Esophagus muscularis mucosa (tissue), 4 donors: ENCODE data around the gene SBDS. TPM values are rescaled to one million over a fixed set of nuclear protein-coding genes. Genes with fewer than 3 reads are reported as not detected.
"Not testable (repeated sequence)": the region's sequence is repeated elsewhere in the genome, so short reads cannot be mapped to it uniquely, and the experiment has no call there.

Source experiments
- DNase-seq: peaks from one replicate; pipeline ENCODE4 v3.0.0-alpha.2; 2017; ENCODE audit errors: extremely low spot score
- H3K27ac ChIP-seq, 4 donors: fragments of 200-600 bp; sonication (generic); replicated peaks in 1 of 4; 1 replicate in 3 of 4; 2 replicates in 1 of 4; pipeline ENCODE4 v1.5.1; 2016 to 2019; ENCODE audit warnings: mild to moderate bottlenecking in 1 of 4
- H3K27me3 ChIP-seq, 4 donors: fragments of 200-600 bp; sonication (generic); one replicate each; pipeline versions ENCODE4 v1.5.1 to v1.6.0; 2016 to 2019
- H3K36me3 ChIP-seq, 4 donors: fragments of 200-600 bp; sonication (generic); one replicate each; pipeline ENCODE4 v1.5.1; 2016 to 2019
- H3K4me1 ChIP-seq, 4 donors: fragments of 200-600 bp; sonication (generic); one replicate each; pipeline ENCODE4 v1.5.1; 2016 to 2019
- H3K4me3 ChIP-seq, 4 donors: fragments of 200-600 bp; sonication (generic); 1 replicate in 2 of 4; 2 replicates in 2 of 4; pipeline ENCODE4 v1.5.1; 2016 to 2019; ENCODE audit warnings: mild to moderate bottlenecking in 4 of 4, moderate library complexity in 1 of 4
- H3K9me3 ChIP-seq, 4 donors: fragments of 200-600 bp; sonication (generic); 1 replicate in 3 of 4; 2 replicates in 1 of 4; pipeline ENCODE4 v1.5.1; 2016 to 2019
- EP300 ChIP-seq: sonication (generic); formaldehyde crosslinking; IDR thresholded peaks from one replicate; pipeline ENCODE4 v1.6.1; 2017; ENCODE audit warnings: antibody characterized with exemption
- POLR2A ChIP-seq: fragments of 450-650 bp; IDR thresholded peaks from one replicate; pipeline ENCODE4 v1.6.1; 2017; ENCODE audit warnings: antibody characterized with exemption, moderate library complexity, mild to moderate bottlenecking, low read depth
- POLR2AphosphoS5 ChIP-seq, 2 donors: sonication (generic); formaldehyde crosslinking; IDR thresholded peaks; one replicate each; pipeline ENCODE4 v1.6.1; 2017; ENCODE audit warnings: antibody characterized with exemption in 2 of 2
- WGBS: methylation state at CpG from one replicate; pipeline ENCODE4 v1.1.5; 2018; 5-methylcytosine and 5-hydroxymethylcytosine counted together
- intact Hi-C: fragments of 100-400 bp; cut with DNase I; formaldehyde crosslinking; loops from one replicate; pipeline ENCODE4 v1.15.1; 2023
- total RNA-seq, 4 donors: library from RNA; depleted of rRNA; stranded (reverse); fragments of >200 nt; gene quantifications; one replicate each; pipeline versions ENCODE4 v1.1.0 to v1.2.1, GENCODE V29; 2016
- TF ChIP-seq, protein P1 (sequence below), 3 experiments: fragments of 200-600 bp in 2 of 3; fragments of 450-650 bp in 1 of 3; sonication (generic) in 2 of 3; IDR thresholded peaks; one replicate each; pipeline ENCODE4 v1.5.1; 2017 to 2019; ENCODE audit warnings: antibody characterized with exemption in 3 of 3, mild to moderate bottlenecking in 2 of 3, moderate library complexity in 1 of 3

The SBDS gene
- total RNA-seq, 4 donors from 2014 or later: 198 to 293 (median 264) TPM

GRCh38 chr7:66970310-66970709, 25.1 kb downstream of the SBDS start:
- H3K36me3 ChIP-seq: no peaks in the 10 kb centered on the region
- TF ChIP-seq EP300 (no peak), POLR2AphosphoS5 (IDR thresholded peaks at IDR 0.05) (no peak), POLR2A (no peak)
- TF ChIP-seq, protein P1, sequence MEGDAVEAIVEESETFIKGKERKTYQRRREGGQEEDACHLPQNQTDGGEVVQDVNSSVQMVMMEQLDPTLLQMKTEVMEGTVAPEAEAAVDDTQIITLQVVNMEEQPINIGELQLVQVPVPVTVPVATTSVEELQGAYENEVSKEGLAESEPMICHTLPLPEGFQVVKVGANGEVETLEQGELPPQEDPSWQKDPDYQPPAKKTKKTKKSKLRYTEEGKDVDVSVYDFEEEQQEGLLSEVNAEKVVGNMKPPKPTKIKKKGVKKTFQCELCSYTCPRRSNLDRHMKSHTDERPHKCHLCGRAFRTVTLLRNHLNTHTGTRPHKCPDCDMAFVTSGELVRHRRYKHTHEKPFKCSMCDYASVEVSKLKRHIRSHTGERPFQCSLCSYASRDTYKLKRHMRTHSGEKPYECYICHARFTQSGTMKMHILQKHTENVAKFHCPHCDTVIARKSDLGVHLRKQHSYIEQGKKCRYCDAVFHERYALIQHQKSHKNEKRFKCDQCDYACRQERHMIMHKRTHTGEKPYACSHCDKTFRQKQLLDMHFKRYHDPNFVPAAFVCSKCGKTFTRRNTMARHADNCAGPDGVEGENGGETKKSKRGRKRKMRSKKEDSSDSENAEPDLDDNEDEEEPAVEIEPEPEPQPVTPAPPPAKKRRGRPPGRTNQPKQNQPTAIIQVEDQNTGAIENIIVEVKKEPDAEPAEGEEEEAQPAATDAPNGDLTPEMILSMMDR (IDR thresholded peaks at IDR 0.05): no peak
- intact Hi-C loops: no loop called here
- H3K4me1 ChIP-seq: no peaks in the 10 kb centered on the region
- no peak overlapping the region for H3K4me3 ChIP-seq
- WGBS: 87% methylated on average over 5 of the region's 5 CpGs
- H3K27me3 ChIP-seq: no peaks in the 10 kb centered on the region
- no peak overlapping the region for H3K27ac ChIP-seq
- no peaks in the 10 kb centered on the region for H3K9me3 ChIP-seq
- no peak for DNase-seq

DNA sequence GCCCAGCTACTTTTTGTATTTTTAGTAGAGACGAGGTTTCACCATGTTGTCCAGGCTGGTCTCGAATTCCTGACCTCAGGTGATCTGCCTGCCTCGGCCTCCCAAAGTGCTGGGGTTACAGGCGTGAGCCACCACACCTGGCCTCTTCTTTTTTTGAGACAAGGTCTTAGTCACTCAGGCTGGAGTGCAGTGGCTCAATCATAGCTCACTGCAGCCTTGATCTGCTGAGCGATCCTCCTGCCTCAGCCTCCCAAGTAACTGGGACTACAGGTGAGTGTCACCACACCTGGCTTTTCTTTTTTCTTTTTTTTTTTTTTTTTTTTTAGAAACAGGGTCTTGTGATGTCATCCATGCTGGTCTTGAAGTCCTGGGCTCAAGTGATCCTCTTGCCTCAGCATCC, 26.4 kb downstream of the SBDS start:
- H3K4me3 ChIP-seq, H3K27me3 ChIP-seq, H3K9me3 ChIP-seq, DNase-seq, H3K4me1 ChIP-seq, intact Hi-C loops, H3K27ac ChIP-seq, H3K36me3 ChIP-seq: not testable (repeated sequence)
- 90% methylated on average over 5 of the region's 5 CpGs for WGBS

DNA sequence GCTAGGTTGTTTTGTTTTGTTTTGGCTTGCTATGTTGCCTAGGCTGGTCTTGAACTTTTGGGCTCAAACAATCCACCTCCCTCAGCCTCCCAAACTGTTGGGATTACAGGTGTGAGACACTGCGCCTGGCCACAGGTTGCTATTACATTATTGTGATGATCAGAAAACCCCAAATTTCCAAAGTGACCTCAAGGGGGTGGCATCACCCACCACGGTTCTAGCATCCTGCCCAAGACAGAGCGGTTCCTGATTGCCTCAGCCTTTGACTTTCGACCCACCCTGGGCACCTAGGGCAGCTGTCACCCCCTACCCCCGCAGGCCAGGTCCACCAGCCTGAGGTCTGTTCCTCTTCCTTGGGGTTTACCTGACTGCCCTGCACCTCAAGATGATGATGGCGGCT, 28.4 kb downstream of the SBDS start:
- no peaks in the 10 kb centered on the region for H3K36me3 ChIP-seq
- no peak overlapping the region for H3K27ac ChIP-seq
- TF ChIP-seq, protein P1 (IDR thresholded peaks at IDR 0.05): no peak
- TF ChIP-seq POLR2A: no peak
- no peak for TF ChIP-seq POLR2AphosphoS5 (IDR thresholded peaks at IDR 0.05)
- no peak for TF ChIP-seq EP300
- no peak overlapping the region for H3K4me3 ChIP-seq
- no peaks in the 10 kb centered on the region for H3K27me3 ChIP-seq
- WGBS: 79% methylated on average over 6 of the region's 6 CpGs
- no peaks in the 10 kb centered on the region for H3K4me1 ChIP-seq
- intact Hi-C loops: no loop called here
- no peaks in the 10 kb centered on the region for H3K9me3 ChIP-seq
- no peak for DNase-seq

- Histone ChIP-seq H3K27me3 (no peaks in the 10 kb centered on the region), H3K27ac (no peak overlapping the region), H3K36me3 (peaks cover 0 to 15% (median 3%) of the 10 kb centered on the region in 4 donors), H3K9me3 (no peaks in the 10 kb centered on the region), H3K4me3 (no peak overlapping the region), H3K4me1 (no peaks in the 10 kb centered on the region)
- TF ChIP-seq POLR2A (no peak), EP300 (no peak), POLR2AphosphoS5 (IDR thresholded peaks at IDR 0.05) (no peak)
- TF ChIP-seq, protein P1 (IDR thresholded peaks at IDR 0.05): no peak
- intact Hi-C loops: no loop called here
- 54% methylated on average over 4 of the region's 4 CpGs for WGBS
- DNase-seq: no peak
Observed at GRCh38 chr7:66964411-66964810, 31.0 kb downstream of the SBDS start.

- DNase-seq: no peak
- Histone ChIP-seq H3K27me3 (no peaks in the 10 kb centered on the region), H3K27ac (no peak overlapping the region), H3K36me3 (peaks cover 18 to 48% (median 27%) of the 10 kb centered on the region in 4 donors), H3K4me1 (peaks cover 0 to 3% (median 0%) of the 10 kb centered on the region in 4 donors), H3K9me3 (no peaks in the 10 kb centered on the region), H3K4me3 (no peak overlapping the region)
- TF ChIP-seq POLR2AphosphoS5 (IDR thresholded peaks at IDR 0.05) (no peak), POLR2A (no peak)
- TF ChIP-seq, protein P1 (IDR thresholded peaks at IDR 0.05): no peak
- intact Hi-C loops: no loop called here
- 86% methylated on average over 3 of the region's 5 CpGs for WGBS
Observed at GRCh38 chr7:66961096-66961495, 34.3 kb downstream of the SBDS start.
